T-cell (primary cell): ENCODE data around the gene ADGRB3. TPM values are rescaled to one million over a fixed set of nuclear protein-coding genes. Genes with fewer than 3 reads are reported as not detected.

Source experiments
- ATAC-seq, 4 experiments: fragments of 200-7000 bp in 3 of 4; fragments of 150-1000 bp in 1 of 4; cut with Tn5 transposase; replicated peaks in 1 of 4; 1 replicate in 3 of 4; 2 replicates in 1 of 4; pipeline ENCODE4 v1.10.0; 2021; ENCODE audit warnings: moderate library complexity in 3 of 4, mild to moderate bottlenecking in 2 of 4, moderate number of reproducible peaks in 1 of 4
- CTCF ChIA-PET, 2 donors: fragments of 300-600 bp; sonication (Branson Sonifier 250); formaldehyde crosslinking; loops; one replicate each; lab custom pipeline; 2022; ENCODE audit warnings: antibody characterized with exemption in 2 of 2; lab: Charles Lee
- POLR2A ChIA-PET, 2 donors: fragments of 300-600 bp; sonication (Branson Sonifier 250); formaldehyde crosslinking; loops; one replicate each; lab custom pipeline; 2022; ENCODE audit warnings: antibody characterized with exemption in 2 of 2; lab: Charles Lee
- DNase-seq, 35 experiments: peaks; one replicate each; pipeline versions ENCODE4 v3.0.0 to v3.0.0-alpha.2; 2013 to 2023
- H3K27ac ChIP-seq: one replicate; pipeline ENCODE4 v1.5.1; 2013; ENCODE audit warnings: low read length
- H3K27me3 ChIP-seq, 2 experiments: replicated peaks in 1 of 2; 1 replicate in 1 of 2; 2 replicates in 1 of 2; pipeline versions ENCODE4 v1.6.1 to v1.7.0; 2013; ENCODE audit warnings: low read length in 1 of 2, mixed read lengths in 1 of 2; ENCODE audit not compliant: control insufficient read depth in 2 of 2, insufficient read depth in 2 of 2; ENCODE audit errors: extremely low read depth in 1 of 2
- H3K36me3 ChIP-seq, 2 donors: 1 replicate in 1 of 2; 2 replicates in 1 of 2; pipeline versions ENCODE4 v1.6.1 to v1.7.0; 2013; ENCODE audit warnings: low read length in 1 of 2; ENCODE audit not compliant: control insufficient read depth in 2 of 2, insufficient read depth in 1 of 2; ENCODE audit errors: extremely low read depth in 1 of 2
- H3K4me1 ChIP-seq, 2 experiments: 1 replicate in 1 of 2; 2 replicates in 1 of 2; pipeline versions ENCODE4 v1.6.1 to v1.7.0; 2013; ENCODE audit warnings: low read length in 2 of 2, mixed read lengths in 1 of 2; ENCODE audit not compliant: insufficient read depth in 2 of 2, control insufficient read depth in 1 of 2; ENCODE audit errors: extremely low read depth in 1 of 2
- H3K4me3 ChIP-seq, 2 donors: 1 replicate in 1 of 2; 2 replicates in 1 of 2; pipeline versions ENCODE4 v1.5.1 to v1.7.0; 2013; ENCODE audit warnings: mild to moderate bottlenecking in 2 of 2, low read length in 1 of 2, moderate library complexity in 1 of 2; ENCODE audit not compliant: control insufficient read depth in 1 of 2; ENCODE audit errors: extremely low read depth in 1 of 2
- H3K9me3 ChIP-seq: 2 replicates; pipeline ENCODE4 v1.7.0; 2013
- H3K27ac Mint-ChIP-seq, 2 donors: one replicate each; pipeline ENCODE4 v1.8.0; 2020 to 2021; ENCODE audit warnings: mild to moderate bottlenecking in 2 of 2, mixed read lengths in 2 of 2
- H3K27me3 Mint-ChIP-seq, 2 donors: one replicate each; pipeline ENCODE4 v1.8.0; 2021 to 2022; ENCODE audit warnings: mixed read lengths in 2 of 2
- H3K36me3 Mint-ChIP-seq: one replicate; pipeline ENCODE4 v1.8.0; 2021; ENCODE audit warnings: mixed read lengths
- H3K4me1 Mint-ChIP-seq, 3 donors: one replicate each; pipeline ENCODE4 v1.8.0; 2020 to 2022; ENCODE audit warnings: mixed read lengths in 3 of 3, mild to moderate bottlenecking in 1 of 3
- H3K4me3 Mint-ChIP-seq, 3 donors: one replicate each; pipeline ENCODE4 v1.8.0; 2020 to 2022; ENCODE audit warnings: mild to moderate bottlenecking in 3 of 3, mixed read lengths in 3 of 3, moderate library complexity in 3 of 3
- H3K9me3 Mint-ChIP-seq, 3 donors: one replicate each; pipeline ENCODE4 v1.8.0; 2020 to 2022; ENCODE audit warnings: mixed read lengths in 3 of 3
- WGBS: methylation state at CpG from one replicate; pipeline ENCODE4 v1.1.5; 2013; ENCODE audit warnings: missing lambda C conversion rate; ENCODE audit not compliant: insufficient coverage; 5-methylcytosine and 5-hydroxymethylcytosine counted together
- total RNA-seq, 35 experiments: library from RNA in 6 of 35; stranded (reverse) in 6 of 35; fragments of 120-200 nt in 1 of 35; gene quantifications; one replicate each; pipeline versions ENCODE4 v1.2.1 to v1.2.4 and lab custom pipeline; 2013 to 2026

ADGRB3 gene
- total RNA-seq, 5 donors from 2014 or later (not counting 1 experiment from before 2014, with no cell fraction given): not detected

- ChIA-PET CTCF (no interaction called here), POLR2A (no interaction called here)
- no peaks in the 10 kb centered on the region for H3K27me3 Mint-ChIP-seq
- Histone ChIP-seq H3K4me1 (no peaks in the 10 kb centered on the region), H3K27ac (no peak overlapping the region), H3K9me3 (no peaks in the 10 kb centered on the region), H3K4me3 (no peak overlapping the region), H3K36me3 (no peaks in the 10 kb centered on the region), H3K27me3 (no peaks in the 10 kb centered on the region)
- H3K4me1 Mint-ChIP-seq: no peaks in the 10 kb centered on the region
- DNase-seq (no peak), ATAC-seq (no peak)
- H3K36me3 Mint-ChIP-seq: no peaks in the 10 kb centered on the region
- H3K4me3 Mint-ChIP-seq: no peak overlapping the region
- peaks cover 7 to 15% (median 9%) of the 10 kb centered on the region in 3 donors for H3K9me3 Mint-ChIP-seq
- H3K27ac Mint-ChIP-seq: no peak overlapping the region
- WGBS: no CpG with 5 or more reads among the region's 1 CpG
Observed at GRCh38 chr6:69129046-69129445, 494.0 kb downstream of the ADGRB3 start.

GRCh38 chr6:69135927-69136326 is 500.8 kb downstream of the ADGRB3 start:
- Histone ChIP-seq H3K9me3 (no peaks in the 10 kb centered on the region), H3K27me3 (no peaks in the 10 kb centered on the region), H3K27ac (no peak overlapping the region), H3K4me1 (no peaks in the 10 kb centered on the region), H3K36me3 (no peaks in the 10 kb centered on the region), H3K4me3 (no peak overlapping the region)
- no peaks in the 10 kb centered on the region for H3K36me3 Mint-ChIP-seq
- H3K27ac Mint-ChIP-seq: no peak overlapping the region
- WGBS: no CpG with 5 or more reads among the region's 1 CpG
- no peaks in the 10 kb centered on the region for H3K4me1 Mint-ChIP-seq
- H3K4me3 Mint-ChIP-seq: no peak overlapping the region
- peaks cover 0 to 13% (median 11%) of the 10 kb centered on the region in 3 donors for H3K9me3 Mint-ChIP-seq
- no peak for ATAC-seq
- DNase-seq: no peak
- CTCF ChIA-PET: no interaction called here
- POLR2A ChIA-PET: interaction anchor here in 1 of 2 donors (0.7 kb wide), 1 partner anchor 1072 kb away, joined by 3 read pairs; no protein-coding TSS in a partner anchor
- no peaks in the 10 kb centered on the region for H3K27me3 Mint-ChIP-seq

DNA sequence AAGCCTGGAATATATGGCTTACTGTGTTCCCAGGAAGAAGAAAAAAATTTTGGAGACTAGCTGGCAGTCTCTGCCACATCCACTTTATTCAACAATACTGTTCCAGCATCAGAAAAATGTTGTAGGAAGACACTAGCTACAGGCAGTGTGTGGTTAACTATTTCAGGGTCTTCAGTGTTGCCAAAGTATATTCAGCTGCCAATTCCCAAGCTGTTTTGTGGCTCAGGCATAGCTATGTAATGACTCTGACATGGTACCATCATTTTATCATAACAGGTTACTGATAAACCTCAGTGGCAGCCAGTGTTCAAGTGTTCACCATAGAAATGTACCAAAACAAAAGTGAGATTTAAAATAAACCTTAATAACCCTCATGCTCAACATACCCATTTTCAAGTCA is 503.1 kb downstream of the ADGRB3 start:
- H3K9me3 Mint-ChIP-seq: peaks cover 0 to 6% (median 6%) of the 10 kb centered on the region in 3 donors
- ChIA-PET CTCF (interaction anchor here in 1 of 2 donors (0.6 kb wide), 1 partner anchor 30 kb away, joined by 3 read pairs; no protein-coding TSS in a partner anchor), POLR2A (no interaction called here)
- H3K36me3 Mint-ChIP-seq: no peaks in the 10 kb centered on the region
- no peak for DNase-seq
- no peaks in the 10 kb centered on the region for H3K27me3 Mint-ChIP-seq
- Histone ChIP-seq H3K27me3 (no peaks in the 10 kb centered on the region), H3K4me3 (no peak overlapping the region), H3K4me1 (no peaks in the 10 kb centered on the region), H3K9me3 (no peaks in the 10 kb centered on the region), H3K36me3 (no peaks in the 10 kb centered on the region), H3K27ac (no peak overlapping the region)
- ATAC-seq: no peak
- no peaks in the 10 kb centered on the region for H3K4me1 Mint-ChIP-seq
- no peak overlapping the region for H3K4me3 Mint-ChIP-seq
- no peak overlapping the region for H3K27ac Mint-ChIP-seq

DNA sequence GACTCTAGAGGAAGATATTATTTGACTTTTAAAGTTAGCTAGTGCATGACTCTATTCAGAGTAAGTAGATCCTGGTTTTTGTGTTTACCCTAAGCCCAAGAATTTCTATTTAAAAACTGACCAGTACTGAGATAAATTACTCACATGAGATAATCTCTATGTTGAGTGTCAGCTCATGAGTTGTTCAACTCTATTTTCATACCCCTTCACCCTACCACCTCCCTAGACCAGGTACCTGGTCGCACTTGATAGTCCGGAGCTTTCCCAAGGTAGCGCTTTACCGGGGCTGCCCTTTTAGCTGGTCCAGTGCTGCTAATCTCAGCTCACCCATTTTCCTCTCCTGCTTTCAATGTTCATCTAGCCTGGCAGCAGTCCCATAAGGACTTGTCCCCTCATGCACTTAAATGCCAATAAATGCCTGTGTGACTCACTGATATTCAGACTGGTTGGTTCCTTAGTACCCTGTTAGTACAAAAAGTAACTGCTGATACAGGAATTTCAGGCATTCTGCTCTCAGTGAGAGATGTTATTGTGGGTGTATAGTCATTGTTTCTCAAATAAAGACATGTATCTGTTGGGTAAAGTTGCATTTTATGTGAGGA is 503.9 kb downstream of the ADGRB3 start:
- CTCF ChIA-PET: no interaction called here

GRCh38 chr6:69145062-69145461 is 510.0 kb downstream of the ADGRB3 start:
- POLR2A ChIA-PET: no interaction called here
- CTCF ChIA-PET: no interaction called here
- Histone ChIP-seq H3K4me1 (no peaks in the 10 kb centered on the region), H3K4me3 (no peak overlapping the region), H3K27me3 (no peaks in the 10 kb centered on the region), H3K27ac (no peak overlapping the region), H3K36me3 (no peaks in the 10 kb centered on the region), H3K9me3 (no peaks in the 10 kb centered on the region)
- Mint-ChIP-seq H3K9me3 (peaks cover 0 to 6% (median 4%) of the 10 kb centered on the region in 3 donors), H3K4me1 (no peaks in the 10 kb centered on the region), H3K4me3 (no peak overlapping the region), H3K27ac (no peak overlapping the region), H3K36me3 (no peaks in the 10 kb centered on the region), H3K27me3 (no peaks in the 10 kb centered on the region)
- ATAC-seq: no peak
- DNase-seq: no peak
- WGBS: 75% methylated on average over 5 of the region's 6 CpGs

More for the DNA sequence above, 503.9 kb downstream of the ADGRB3 start:
- H3K4me3 ChIP-seq: no peak overlapping the region
- no peaks in the 10 kb centered on the region for H3K36me3 Mint-ChIP-seq
- H3K27ac Mint-ChIP-seq: no peak overlapping the region
- POLR2A ChIA-PET: no interaction called here
- peaks cover 0 to 4% (median 3%) of the 10 kb centered on the region in 3 donors for H3K9me3 Mint-ChIP-seq
- no peaks in the 10 kb centered on the region for H3K9me3 ChIP-seq
- no peak overlapping the region for H3K27ac ChIP-seq
- H3K4me3 Mint-ChIP-seq: no peak overlapping the region
- no peaks in the 10 kb centered on the region for H3K4me1 Mint-ChIP-seq
- no peaks in the 10 kb centered on the region for H3K27me3 Mint-ChIP-seq
- WGBS: 100% methylated on average over 1 of the region's 4 CpGs
- H3K27me3 ChIP-seq: no peaks in the 10 kb centered on the region
- no peaks in the 10 kb centered on the region for H3K36me3 ChIP-seq
- DNase-seq (no peak), ATAC-seq (no peak)
- H3K4me1 ChIP-seq: no peaks in the 10 kb centered on the region

DNA sequence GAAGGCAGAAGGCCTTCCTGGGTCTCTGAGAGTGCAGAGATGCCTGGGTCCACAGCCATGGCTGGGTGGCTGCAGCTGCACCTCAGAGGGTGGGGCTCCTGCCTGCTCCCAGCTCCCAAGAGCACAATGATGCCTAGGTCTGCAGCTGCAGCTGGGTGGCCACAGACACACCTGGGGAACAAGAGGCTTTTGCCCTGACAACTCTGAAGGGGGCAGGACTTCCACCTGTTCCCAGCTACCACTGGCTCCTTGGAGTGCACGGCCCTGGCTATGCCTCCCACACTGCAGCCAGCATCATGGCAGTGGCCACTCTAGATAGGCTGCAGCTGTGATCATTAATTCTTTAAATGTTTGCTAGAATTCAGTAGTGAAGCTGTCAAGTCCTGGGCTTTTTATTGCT is 511.3 kb downstream of the ADGRB3 start:
- H3K4me1 ChIP-seq: no peaks in the 10 kb centered on the region
- H3K9me3 Mint-ChIP-seq: peaks cover 0 to 6% (median 4%) of the 10 kb centered on the region in 3 donors
- ATAC-seq (no peak), DNase-seq (no peak)
- no peak overlapping the region for H3K4me3 Mint-ChIP-seq
- no peaks in the 10 kb centered on the region for H3K9me3 ChIP-seq
- no peak overlapping the region for H3K27ac Mint-ChIP-seq
- ChIA-PET CTCF (no interaction called here), POLR2A (no interaction called here)
- no peaks in the 10 kb centered on the region for H3K4me1 Mint-ChIP-seq
- H3K4me3 ChIP-seq: no peak overlapping the region
- WGBS: no CpG with 5 or more reads among the region's 1 CpG
- no peaks in the 10 kb centered on the region for H3K36me3 Mint-ChIP-seq
- H3K27me3 Mint-ChIP-seq: no peaks in the 10 kb centered on the region
- H3K36me3 ChIP-seq: no peaks in the 10 kb centered on the region
- H3K27ac ChIP-seq: no peak overlapping the region
- H3K27me3 ChIP-seq: no peaks in the 10 kb centered on the region
